Measurements from ENCODE around the gene EARS2. TPM values are rescaled to one million over a fixed set of nuclear protein-coding genes. Genes with fewer than 3 reads are reported as not detected.
A peak's percentile ranks its signal among the peaks of the same experiment; 100 is the strongest.

The EARS2 gene
- total and polyA plus RNA-seq, 9 of the 15 experiments (the other 6 are each of a cell fraction or from before 2014, with no cell fraction given) = 17.6 to 58.6 (median 36.3) TPM

GRCh38 chr16:23556881-23557778 lies at the start of gene EARS2, which contains the start of gene UBFD1 (continued):
- TF ChIP-seq, protein P1, sequence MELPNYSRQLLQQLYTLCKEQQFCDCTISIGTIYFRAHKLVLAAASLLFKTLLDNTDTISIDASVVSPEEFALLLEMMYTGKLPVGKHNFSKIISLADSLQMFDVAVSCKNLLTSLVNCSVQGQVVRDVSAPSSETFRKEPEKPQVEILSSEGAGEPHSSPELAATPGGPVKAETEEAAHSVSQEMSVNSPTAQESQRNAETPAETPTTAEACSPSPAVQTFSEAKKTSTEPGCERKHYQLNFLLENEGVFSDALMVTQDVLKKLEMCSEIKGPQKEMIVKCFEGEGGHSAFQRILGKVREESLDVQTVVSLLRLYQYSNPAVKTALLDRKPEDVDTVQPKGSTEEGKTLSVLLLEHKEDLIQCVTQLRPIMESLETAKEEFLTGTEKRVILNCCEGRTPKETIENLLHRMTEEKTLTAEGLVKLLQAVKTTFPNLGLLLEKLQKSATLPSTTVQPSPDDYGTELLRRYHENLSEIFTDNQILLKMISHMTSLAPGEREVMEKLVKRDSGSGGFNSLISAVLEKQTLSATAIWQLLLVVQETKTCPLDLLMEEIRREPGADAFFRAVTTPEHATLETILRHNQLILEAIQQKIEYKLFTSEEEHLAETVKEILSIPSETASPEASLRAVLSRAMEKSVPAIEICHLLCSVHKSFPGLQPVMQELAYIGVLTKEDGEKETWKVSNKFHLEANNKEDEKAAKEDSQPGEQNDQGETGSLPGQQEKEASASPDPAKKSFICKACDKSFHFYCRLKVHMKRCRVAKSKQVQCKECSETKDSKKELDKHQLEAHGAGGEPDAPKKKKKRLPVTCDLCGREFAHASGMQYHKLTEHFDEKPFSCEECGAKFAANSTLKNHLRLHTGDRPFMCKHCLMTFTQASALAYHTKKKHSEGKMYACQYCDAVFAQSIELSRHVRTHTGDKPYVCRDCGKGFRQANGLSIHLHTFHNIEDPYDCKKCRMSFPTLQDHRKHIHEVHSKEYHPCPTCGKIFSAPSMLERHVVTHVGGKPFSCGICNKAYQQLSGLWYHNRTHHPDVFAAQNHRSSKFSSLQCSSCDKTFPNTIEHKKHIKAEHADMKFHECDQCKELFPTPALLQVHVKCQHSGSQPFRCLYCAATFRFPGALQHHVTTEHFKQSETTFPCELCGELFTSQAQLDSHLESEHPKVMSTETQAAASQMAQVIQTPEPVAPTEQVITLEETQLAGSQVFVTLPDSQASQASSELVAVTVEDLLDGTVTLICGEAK (IDR thresholded peaks at IDR 0.05) = peak; percentile 91
- TF ChIP-seq, protein P1 (CRISPR knock-in tag; IDR thresholded peaks at IDR 0.05) = no peak
- TF ChIP-seq L3MBTL2 (IDR thresholded peaks at IDR 0.05) (peak; percentile 92), SNRNP70 (optimal IDR thresholded peaks at IDR 0.05; ENCODE audit: low read depth, low read length) (no peak), MCM7 (IDR thresholded peaks at IDR 0.05) (no peak), POLR2B (IDR thresholded peaks at IDR 0.05; ENCODE audit: low read depth, partially characterized antibody) (peak; percentile 44), E2F5 (CRISPR knock-in tag; IDR thresholded peaks at IDR 0.05) (no peak), HDAC3 (IDR thresholded peaks at IDR 0.05; ENCODE audit: borderline replicate concordance, partially characterized antibody) (no peak), TFAM (CRISPR knock-in tag; conservative IDR thresholded peaks at IDR 0.05) (no peak)
- TF ChIP-seq, protein P2, sequence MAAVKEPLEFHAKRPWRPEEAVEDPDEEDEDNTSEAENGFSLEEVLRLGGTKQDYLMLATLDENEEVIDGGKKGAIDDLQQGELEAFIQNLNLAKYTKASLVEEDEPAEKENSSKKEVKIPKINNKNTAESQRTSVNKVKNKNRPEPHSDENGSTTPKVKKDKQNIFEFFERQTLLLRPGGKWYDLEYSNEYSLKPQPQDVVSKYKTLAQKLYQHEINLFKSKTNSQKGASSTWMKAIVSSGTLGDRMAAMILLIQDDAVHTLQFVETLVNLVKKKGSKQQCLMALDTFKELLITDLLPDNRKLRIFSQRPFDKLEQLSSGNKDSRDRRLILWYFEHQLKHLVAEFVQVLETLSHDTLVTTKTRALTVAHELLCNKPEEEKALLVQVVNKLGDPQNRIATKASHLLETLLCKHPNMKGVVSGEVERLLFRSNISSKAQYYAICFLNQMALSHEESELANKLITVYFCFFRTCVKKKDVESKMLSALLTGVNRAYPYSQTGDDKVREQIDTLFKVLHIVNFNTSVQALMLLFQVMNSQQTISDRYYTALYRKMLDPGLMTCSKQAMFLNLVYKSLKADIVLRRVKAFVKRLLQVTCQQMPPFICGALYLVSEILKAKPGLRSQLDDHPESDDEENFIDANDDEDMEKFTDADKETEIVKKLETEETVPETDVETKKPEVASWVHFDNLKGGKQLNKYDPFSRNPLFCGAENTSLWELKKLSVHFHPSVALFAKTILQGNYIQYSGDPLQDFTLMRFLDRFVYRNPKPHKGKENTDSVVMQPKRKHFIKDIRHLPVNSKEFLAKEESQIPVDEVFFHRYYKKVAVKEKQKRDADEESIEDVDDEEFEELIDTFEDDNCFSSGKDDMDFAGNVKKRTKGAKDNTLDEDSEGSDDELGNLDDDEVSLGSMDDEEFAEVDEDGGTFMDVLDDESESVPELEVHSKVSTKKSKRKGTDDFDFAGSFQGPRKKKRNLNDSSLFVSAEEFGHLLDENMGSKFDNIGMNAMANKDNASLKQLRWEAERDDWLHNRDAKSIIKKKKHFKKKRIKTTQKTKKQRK (IDR thresholded peaks at IDR 0.05; ENCODE audit: borderline replicate concordance, low read depth, low read length) = no peak
